GM18873 (cell line): Measurements from ENCODE around the gene GPR17.

Source experiments
- ATAC-seq: cut with Tn5 transposase; IDR thresholded peaks from one replicate; pipeline ENCODE4 v1.9.1; 2021; ENCODE audit warnings: mild to moderate bottlenecking, moderate library complexity, moderate number of reproducible peaks; ENCODE audit not compliant: unreplicated experiment, low FRiP score

The GPR17 gene

GRCh38 chr2:127612111-127612822 lies 33.7 kb upstream of the GPR17 start:
- no peak for ATAC-seq

DNA sequence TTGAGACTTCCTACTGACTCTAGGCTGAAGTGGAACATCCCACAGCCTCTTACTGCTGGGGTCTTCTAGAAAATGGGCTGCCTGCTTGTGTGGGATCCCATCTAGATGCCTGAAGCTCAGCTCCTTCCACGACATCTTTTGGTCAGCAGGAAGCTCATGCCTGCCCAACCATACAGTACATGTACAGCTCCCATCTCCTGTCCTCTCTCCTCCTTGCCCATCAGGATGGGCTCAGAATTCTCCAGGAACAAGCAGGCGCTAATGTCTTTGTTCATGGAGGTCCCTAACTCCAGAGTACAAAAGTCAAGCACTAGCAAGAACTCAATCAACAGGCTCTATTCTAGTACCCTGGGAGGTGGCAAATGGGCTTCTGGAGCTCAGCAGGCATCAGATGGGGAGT lies 31.7 kb upstream of the GPR17 start:
- ATAC-seq, result no peak

DNA sequence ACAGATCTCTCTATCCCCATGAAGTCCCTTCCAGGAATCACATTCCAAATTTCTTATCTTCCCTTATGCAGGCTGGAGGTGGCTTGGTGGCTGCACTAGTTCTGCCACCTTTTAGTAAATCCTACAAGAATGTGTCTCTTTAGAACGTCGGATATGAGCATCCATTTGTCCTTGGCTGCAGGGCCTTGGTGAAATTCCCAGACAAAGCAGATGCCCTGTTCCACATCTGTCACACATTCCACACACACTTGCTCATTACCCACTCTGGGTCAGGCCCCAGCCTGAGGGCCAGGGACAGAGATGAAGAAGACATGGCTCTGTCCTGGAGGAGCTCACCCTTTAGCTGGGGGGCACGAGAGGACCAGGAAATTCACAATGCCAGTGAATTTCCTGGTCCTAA lies 31.2 kb upstream of the GPR17 start:
- no peak for ATAC-seq

DNA sequence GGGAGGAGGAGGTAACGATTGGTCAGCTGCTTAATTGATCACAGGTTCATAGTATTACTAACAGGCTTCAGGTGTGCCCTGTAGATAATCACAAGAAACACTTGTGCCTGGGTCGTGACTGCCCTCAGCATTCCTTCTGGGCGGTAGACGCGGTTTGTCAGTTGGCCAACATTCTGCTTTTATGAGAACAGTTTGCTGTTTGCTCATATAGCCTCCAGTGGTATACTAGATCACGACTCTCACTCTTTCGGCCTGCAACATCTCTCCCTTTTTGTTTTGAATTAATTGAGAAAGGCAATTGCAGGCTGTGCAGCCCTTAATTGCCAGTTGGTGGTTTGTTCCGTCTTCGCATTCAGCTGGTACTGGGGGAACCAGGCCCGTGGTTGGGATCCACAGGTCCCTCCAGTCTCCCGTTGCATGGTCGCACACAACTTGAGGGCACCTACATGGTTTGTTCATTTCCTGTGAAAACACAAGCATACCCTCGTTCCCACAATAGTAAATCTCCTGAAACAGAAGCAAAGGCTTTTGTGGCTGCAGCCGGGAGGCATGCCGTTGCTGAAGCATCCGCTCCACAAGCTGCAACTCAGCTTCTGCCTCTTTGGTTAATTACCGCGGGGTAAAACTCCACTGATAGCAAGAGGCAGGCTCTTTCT lies 30.3 kb upstream of the GPR17 start:
- ATAC-seq, result no peak

DNA sequence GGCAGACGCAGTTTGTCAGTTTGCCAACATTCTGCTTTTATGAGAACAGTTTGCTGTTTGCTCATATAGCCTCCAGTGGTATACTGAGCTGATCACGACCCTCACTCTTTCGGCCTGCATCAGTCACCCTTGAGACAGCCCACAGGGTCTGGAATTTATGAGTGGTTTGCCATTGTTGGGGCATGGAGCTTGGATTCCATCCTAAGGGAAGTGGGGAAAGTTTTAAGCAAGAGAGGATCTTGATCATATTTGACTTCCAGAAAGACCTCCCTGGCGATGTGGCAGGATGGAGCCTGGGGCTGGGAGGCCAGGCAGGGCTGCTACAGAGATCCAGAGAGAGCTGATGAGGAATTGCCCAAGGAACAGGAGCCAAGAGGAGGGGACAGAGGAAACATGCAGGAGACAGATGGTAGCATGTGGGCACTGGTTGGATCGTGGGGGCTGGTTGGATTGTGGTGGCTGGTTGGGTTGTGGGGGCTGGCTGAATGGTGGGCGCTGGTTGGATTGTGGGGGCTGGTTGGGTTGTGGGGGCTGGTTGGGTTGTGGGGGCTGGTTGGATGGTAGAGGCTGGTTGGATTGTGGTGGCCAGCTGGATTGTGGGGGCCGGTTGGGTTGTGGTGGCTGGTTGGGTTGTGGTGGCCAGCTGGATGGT lies 27.3 kb upstream of the GPR17 start:
- ATAC-seq, result no peak

DNA sequence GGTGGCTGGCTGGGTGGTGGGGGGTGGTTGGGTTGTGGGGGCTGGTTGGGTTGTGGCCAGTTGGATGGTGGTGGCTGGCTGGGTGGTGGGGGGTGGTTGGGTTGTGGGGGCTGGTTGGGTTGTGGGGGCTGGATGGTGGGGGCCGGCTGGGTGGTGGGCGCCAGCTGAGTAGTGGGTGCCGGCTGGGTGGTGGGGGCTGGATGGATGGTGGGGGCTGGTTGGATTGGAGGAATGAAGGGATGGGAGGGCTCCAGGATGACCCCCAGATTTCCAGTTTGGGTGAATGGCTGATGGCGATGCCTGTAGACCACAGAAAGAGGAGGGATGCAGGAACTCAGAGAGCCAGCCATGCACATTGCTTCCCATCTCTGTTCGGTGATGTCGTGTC lies 26.8 kb upstream of the GPR17 start:
- no peak for ATAC-seq

- ATAC-seq, result no peak
Observed at GRCh38 chr2:127619877-127620705, 25.9 kb upstream of the GPR17 start.

GRCh38 chr2:127620866-127621265 lies 25.1 kb upstream of the GPR17 start:
- no peak for ATAC-seq

GRCh38 chr2:127621981-127622431 lies 23.9 kb upstream of the GPR17 start:
- ATAC-seq, result no peak

DNA sequence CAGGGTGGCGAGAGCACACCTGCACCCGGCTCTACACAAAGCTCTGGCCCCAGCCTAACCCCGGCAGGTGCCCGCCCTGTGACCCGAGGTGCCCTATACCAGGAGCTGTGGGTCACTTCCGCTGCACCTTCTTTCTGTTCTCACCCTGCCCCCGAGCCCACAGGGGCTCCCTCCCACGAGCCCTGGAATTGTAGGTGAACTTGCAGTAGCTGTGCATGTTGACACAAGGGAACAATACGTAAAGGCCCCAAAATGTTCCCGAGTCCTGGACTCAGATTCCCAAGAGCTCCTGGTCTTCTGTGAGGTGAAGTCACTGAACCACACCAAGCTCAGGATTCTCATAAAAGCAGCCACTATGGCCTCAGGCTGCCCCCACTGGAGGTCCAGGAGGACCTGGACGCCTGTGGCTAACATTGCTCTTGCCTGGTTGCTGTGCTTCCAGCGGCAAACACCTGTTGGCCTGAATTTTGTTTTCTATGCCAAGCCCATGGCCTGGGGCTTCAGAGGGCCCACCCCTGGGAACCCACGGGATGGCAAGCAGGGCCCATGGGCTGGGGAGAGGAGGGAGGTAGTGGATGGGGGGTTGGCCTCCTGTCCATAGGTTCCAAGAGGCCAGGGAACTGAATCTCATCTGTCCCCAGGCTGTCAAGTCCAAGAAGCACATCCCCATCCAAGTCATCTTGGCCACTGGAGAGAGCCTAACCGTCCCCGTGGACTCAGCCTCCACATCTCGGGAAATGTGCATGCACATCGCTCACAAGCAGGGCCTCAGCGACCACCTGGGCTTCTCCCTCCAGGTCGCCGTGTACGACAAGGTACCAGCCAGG lies 23.2 kb upstream of the GPR17 start:
- no peak for ATAC-seq

DNA sequence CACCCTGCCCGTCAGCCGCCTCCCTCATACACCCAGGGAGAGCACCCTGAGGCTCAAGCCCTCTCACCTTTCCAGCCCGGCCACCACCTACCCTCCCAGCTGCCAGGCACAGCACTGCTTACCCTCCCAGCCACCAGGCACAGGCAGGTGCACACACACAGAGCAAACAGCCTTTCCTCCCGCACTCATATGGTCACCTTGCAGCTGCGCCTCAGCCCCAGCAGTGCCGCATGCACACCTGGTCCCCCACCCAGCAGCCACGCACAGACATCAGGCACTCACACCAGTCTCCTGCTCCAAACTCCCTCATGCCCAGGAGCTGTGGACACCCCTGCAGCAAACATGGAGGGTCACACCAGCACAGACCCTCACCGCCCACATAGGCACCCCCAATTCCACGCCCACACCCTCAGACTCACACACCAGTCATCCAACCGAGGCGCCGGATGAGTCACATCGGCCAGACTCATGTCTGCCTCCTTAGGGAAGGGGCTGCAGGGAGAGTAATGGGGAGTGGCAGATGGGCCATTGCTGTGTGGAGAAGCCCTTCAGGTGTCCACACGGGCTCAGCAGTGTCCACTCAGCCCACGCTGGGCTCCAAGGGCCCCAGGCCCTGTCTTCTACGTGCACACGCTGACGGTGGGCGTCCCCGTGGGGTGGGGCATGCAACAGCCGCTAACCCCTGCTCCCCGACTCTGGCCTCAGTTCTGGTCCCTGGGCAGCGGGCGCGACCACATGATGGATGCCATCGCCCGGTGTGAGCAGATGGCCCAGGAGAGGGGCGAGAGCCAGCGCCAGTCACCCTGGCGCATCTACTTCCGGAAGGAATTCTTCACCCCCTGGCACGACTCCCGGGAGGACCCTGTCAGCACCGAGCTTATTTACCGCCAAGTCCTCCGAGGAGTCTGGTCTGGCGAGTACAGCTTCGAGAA lies 22.3 kb upstream of the GPR17 start:
- no peak for ATAC-seq

- ATAC-seq, result no peak
Observed at GRCh38 chr2:127624320-127624755, 21.6 kb upstream of the GPR17 start.

GRCh38 chr2:127624756-127625571 lies 21.0 kb upstream of the GPR17 start:
- no peak for ATAC-seq

DNA sequence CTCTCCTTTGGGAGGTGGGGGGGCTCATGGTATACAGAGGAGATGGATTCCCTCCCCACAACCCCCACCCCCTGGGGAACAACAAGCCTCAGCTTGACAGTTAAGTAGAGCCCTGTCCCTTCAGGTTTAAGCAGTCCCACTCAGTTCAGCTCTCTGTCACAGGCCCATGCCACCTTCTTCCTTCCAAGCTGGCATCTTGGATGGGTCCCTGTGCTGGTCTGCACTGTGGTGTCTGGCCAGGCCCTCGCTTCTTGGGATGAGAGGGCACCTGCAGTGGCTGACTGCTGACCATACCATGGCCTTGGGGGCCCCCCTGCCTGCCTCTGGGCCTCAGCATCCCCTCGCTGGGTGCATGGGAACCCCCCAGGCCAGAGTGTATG lies 20.4 kb upstream of the GPR17 start:
- ATAC-seq, result no peak

- no peak for ATAC-seq
Observed at GRCh38 chr2:127626175-127626574, 19.8 kb upstream of the GPR17 start.

- no peak for ATAC-seq
Observed at GRCh38 chr2:127626917-127627739, 18.8 kb upstream of the GPR17 start.
